Caco-2 (cell line): ENCODE data around the gene DOP1B. TPM values are rescaled to one million over a fixed set of nuclear protein-coding genes. Genes with fewer than 3 reads are reported as not detected.

Experiments
- BruUV-seq: library from RNA; stranded (reverse); fragments of 400-500 nt; replicated peaks from 2 replicates; lab custom pipeline; 2021; lab: Mats Ljungman, UMichigan
- CTCF ChIA-PET: fragments of 300-600 bp; sonication (Branson Sonifier 250); formaldehyde crosslinking; loops from one replicate; lab custom pipeline; 2022; ENCODE audit warnings: antibody characterized with exemption; lab: Charles Lee
- POLR2A ChIA-PET: fragments of 300-600 bp; sonication (Branson Sonifier 250); formaldehyde crosslinking; loops from one replicate; lab custom pipeline; 2022; ENCODE audit warnings: antibody characterized with exemption; lab: Charles Lee
- DNase-seq, 2 experiments: peaks; one replicate each; pipeline versions ENCODE4 v3.0.0 to v3.0.0-alpha.2; 2020 to 2022
- H3K27me3 ChIP-seq: replicated peaks from 2 replicates; pipeline ENCODE4 v1.6.0; 2011; ENCODE audit warnings: low read length; ENCODE audit not compliant: control insufficient read depth, insufficient read depth
- H3K36me3 ChIP-seq: 2 replicates; pipeline ENCODE4 v1.5.1; 2011; ENCODE audit warnings: low read length; ENCODE audit not compliant: control insufficient read depth, insufficient read depth
- H3K4me1 ChIP-seq: fragments of 250-450 bp; sonication (Bioruptor Pico); 2 replicates; pipeline ENCODE4 v1.5.1; 2020; ENCODE audit warnings: mild to moderate bottlenecking
- H3K4me3 ChIP-seq: 2 replicates; pipeline ENCODE4 v1.5.1; 2011; ENCODE audit warnings: low read depth, mild to moderate bottlenecking, control low read depth, low read length
- H3K9me3 ChIP-seq: fragments of 250-450 bp; sonication (Bioruptor Pico); 2 replicates; pipeline ENCODE4 v1.5.1; 2020; ENCODE audit warnings: mild to moderate bottlenecking, moderate library complexity
- H3K27ac Mint-ChIP-seq: one replicate; pipeline ENCODE4 v1.8.0; 2022; ENCODE audit warnings: mixed read lengths; ENCODE audit not compliant: unreplicated experiment
- H3K27me3 Mint-ChIP-seq: one replicate; pipeline ENCODE4 v1.8.0; 2022; ENCODE audit warnings: mixed read lengths; ENCODE audit not compliant: insufficient read depth, unreplicated experiment
- H3K36me3 Mint-ChIP-seq: one replicate; pipeline ENCODE4 v1.8.0; 2022; ENCODE audit warnings: mild to moderate bottlenecking, mixed read lengths; ENCODE audit not compliant: insufficient read depth, unreplicated experiment
- H3K4me1 Mint-ChIP-seq: one replicate; pipeline ENCODE4 v1.8.0; 2022; ENCODE audit warnings: low read depth, mixed read lengths; ENCODE audit not compliant: unreplicated experiment
- H3K4me3 Mint-ChIP-seq: one replicate; pipeline ENCODE4 v1.8.0; 2022; ENCODE audit warnings: mild to moderate bottlenecking, moderate library complexity, mixed read lengths; ENCODE audit not compliant: unreplicated experiment
- H3K9me3 Mint-ChIP-seq: one replicate; pipeline ENCODE4 v1.8.0; 2022; ENCODE audit warnings: mixed read lengths; ENCODE audit not compliant: unreplicated experiment
- CTCF ChIP-seq, 2 experiments: fragments of 200-600 bp in 1 of 2; IDR thresholded peaks; 1 replicate in 1 of 2; 2 replicates in 1 of 2; pipeline versions ENCODE4 v1.5.1 to v1.8.0; 2011 to 2022; ENCODE audit warnings: antibody characterized with exemption in 1 of 2, control low read depth in 1 of 2, inconsistent platforms in 1 of 2, low read depth in 1 of 2, low read length in 1 of 2, mild to moderate bottlenecking in 1 of 2, moderate library complexity in 1 of 2; ENCODE audit not compliant: insufficient read depth in 1 of 2, severe bottlenecking in 1 of 2, unreplicated experiment in 1 of 2
- intact Hi-C: fragments of 100-400 bp; cut with micrococcal nuclease; formaldehyde crosslinking; loops from one replicate; pipeline ENCODE4 v1.10.0; 2022; ENCODE audit not compliant: unreplicated experiment
- total RNA-seq: library from RNA; stranded (reverse); gene quantifications from 2 replicates; pipeline ENCODE4 v1.2.3, GENCODE V29; 2022

DOP1B gene
- total RNA-seq, 1 experiment from 2014 or later: 15.9 TPM

DNA sequence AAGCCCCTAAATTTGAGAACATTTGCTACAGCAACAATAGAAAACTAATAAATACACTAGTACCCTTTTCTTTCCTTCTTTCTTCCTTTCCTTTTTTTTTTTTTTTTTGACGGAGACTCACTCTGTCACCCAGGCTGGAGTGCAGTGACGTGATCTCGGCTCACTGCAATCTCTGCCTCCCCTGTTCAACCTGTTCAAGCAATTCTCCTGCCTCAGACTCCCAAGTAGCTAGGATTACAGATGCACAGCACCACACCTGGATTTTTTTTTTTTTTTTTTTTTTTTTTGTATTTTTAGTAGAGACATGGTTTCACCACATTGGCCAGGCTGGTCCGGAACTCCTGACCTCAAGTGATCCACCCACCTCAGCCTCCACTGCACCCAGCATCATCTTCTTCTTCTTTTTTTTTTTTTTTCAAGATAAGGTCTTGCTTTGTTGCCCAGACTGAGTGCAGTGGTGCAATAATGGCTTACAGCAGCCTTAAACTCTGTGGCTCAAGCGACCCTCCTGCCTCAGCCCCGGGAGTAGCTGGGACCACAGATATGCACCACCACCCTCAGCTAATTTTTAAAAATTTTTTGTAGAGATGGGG lies 41.4 kb upstream of the DOP1B start:
- Mint-ChIP-seq H3K4me3 (no peak overlapping the region), H3K9me3 (no peaks in the 10 kb centered on the region), H3K27ac (no peak overlapping the region), H3K27me3 (no peaks in the 10 kb centered on the region), H3K36me3 (no peaks in the 10 kb centered on the region), H3K4me1 (peaks cover 14% of the 10 kb centered on the region)
- ChIA-PET POLR2A (no interaction called here), CTCF (interaction anchor here (0.7 kb wide), 1 partner anchor 55 kb away, joined by 4 read pairs; no protein-coding TSS in a partner anchor)
- no peak for DNase-seq
- no peaks in the 10 kb centered on the region for H3K27me3 ChIP-seq
- peaks cover 8% of the 10 kb centered on the region for H3K4me1 ChIP-seq
- H3K36me3 ChIP-seq: no peaks in the 10 kb centered on the region
- TF ChIP-seq CTCF (IDR thresholded peaks at IDR 0.05; ENCODE audit: insufficient read depth in 1 of 2, low read depth in 1 of 2, low read length in 1 of 2, severe bottlenecking in 1 of 2, unreplicated experiment in 1 of 2): no peak
- H3K4me3 ChIP-seq: no peak overlapping the region
- no peaks in the 10 kb centered on the region for H3K9me3 ChIP-seq
- intact Hi-C loops: no loop called here
- BruUV-seq: no TSS peak

GRCh38 chr21:36117286-36117741 lies 39.3 kb upstream of the DOP1B start:
- ChIA-PET CTCF (no interaction called here), POLR2A (no interaction called here)
- H3K9me3 ChIP-seq: no peaks in the 10 kb centered on the region
- no peak overlapping the region for H3K4me3 Mint-ChIP-seq
- no peak overlapping the region for H3K4me3 ChIP-seq
- H3K27me3 ChIP-seq: no peaks in the 10 kb centered on the region
- H3K27ac Mint-ChIP-seq: no peak overlapping the region
- H3K27me3 Mint-ChIP-seq: no peaks in the 10 kb centered on the region
- no peak for DNase-seq
- H3K9me3 Mint-ChIP-seq: no peaks in the 10 kb centered on the region
- no TSS peak for BruUV-seq
- H3K4me1 ChIP-seq: peaks cover 7% of the 10 kb centered on the region
- no peak for TF ChIP-seq CTCF (IDR thresholded peaks at IDR 0.05; ENCODE audit: insufficient read depth in 1 of 2, low read depth in 1 of 2, low read length in 1 of 2, severe bottlenecking in 1 of 2, unreplicated experiment in 1 of 2)
- no peaks in the 10 kb centered on the region for H3K36me3 ChIP-seq
- peaks cover 11% of the 10 kb centered on the region for H3K4me1 Mint-ChIP-seq
- intact Hi-C loops: no loop called here
- H3K36me3 Mint-ChIP-seq: no peaks in the 10 kb centered on the region

- H3K9me3 ChIP-seq: no peaks in the 10 kb centered on the region
- Mint-ChIP-seq H3K4me3 (no peak overlapping the region), H3K9me3 (no peaks in the 10 kb centered on the region), H3K27me3 (no peaks in the 10 kb centered on the region), H3K27ac (no peak overlapping the region), H3K36me3 (no peaks in the 10 kb centered on the region), H3K4me1 (no peaks in the 10 kb centered on the region)
- ChIA-PET POLR2A (no interaction called here), CTCF (no interaction called here)
- H3K27me3 ChIP-seq: no peaks in the 10 kb centered on the region
- no peak overlapping the region for H3K4me3 ChIP-seq
- no TSS peak for BruUV-seq
- no peaks in the 10 kb centered on the region for H3K36me3 ChIP-seq
- no peak for TF ChIP-seq CTCF (IDR thresholded peaks at IDR 0.05; ENCODE audit: insufficient read depth in 1 of 2, low read depth in 1 of 2, low read length in 1 of 2, severe bottlenecking in 1 of 2, unreplicated experiment in 1 of 2)
- H3K4me1 ChIP-seq: no peaks in the 10 kb centered on the region
- intact Hi-C loops: no loop called here
- DNase-seq: no peak
These were observed 36.2 kb upstream of the DOP1B start for GRCh38 chr21:36120304-36120888.
